Endometrial microvascular endothelial cells (primary cell): ENCODE results near the gene HTT. TPM values are rescaled to one million over a fixed set of nuclear protein-coding genes. Genes with fewer than 3 reads are reported as not detected.

Experiments
- in situ Hi-C: cut with HindIII; loops from 2 replicates; pipeline ENCODE4 v1.10.0; 2017; ENCODE audit warnings: low sequenced_read_pairs, low pct_unique_long_range_greater_than_20kb; ENCODE audit errors: inconsistent ontology term
- total RNA-seq: library from RNA; depleted of rRNA; stranded (reverse); fragments of >200 nt; gene quantifications from one replicate; pipeline ENCODE4 v1.2.3, GENCODE V29; 2015; ENCODE audit errors: inconsistent ontology term

The HTT gene
- total RNA-seq, 1 donor from 2014 or later: 36.3 TPM

- in situ Hi-C loops: no loop called here
Observed at GRCh38 chr4:3188118-3188517, 113.6 kb downstream of the HTT start.

GRCh38 chr4:3189459-3189858 is 115.0 kb downstream of the HTT start:
- in situ Hi-C loops: no loop called here

GRCh38 chr4:3190549-3190948 is 116.1 kb downstream of the HTT start:
- in situ Hi-C loops: no loop called here

- in situ Hi-C loops: no loop called here
Observed at GRCh38 chr4:3192188-3192587, 117.7 kb downstream of the HTT start.

GRCh38 chr4:3192827-3193226 is 118.3 kb downstream of the HTT start:
- in situ Hi-C loops: no loop called here

- in situ Hi-C loops: no loop called here
Observed at GRCh38 chr4:3193531-3194203, 119.2 kb downstream of the HTT start.

- in situ Hi-C loops: no loop called here
Observed at GRCh38 chr4:3196670-3197359, 122.3 kb downstream of the HTT start.

- in situ Hi-C loops: no loop called here
Observed at GRCh38 chr4:3197366-3198105, 123.1 kb downstream of the HTT start.

- in situ Hi-C loops: no loop called here
Observed at GRCh38 chr4:3198906-3199305, 124.4 kb downstream of the HTT start.

GRCh38 chr4:3199653-3200422 is 125.4 kb downstream of the HTT start:
- in situ Hi-C loops: no loop called here

- in situ Hi-C loops: no loop called here
Observed at GRCh38 chr4:3200423-3201090, 126.1 kb downstream of the HTT start.

GRCh38 chr4:3201718-3202702 is 127.5 kb downstream of the HTT start:
- in situ Hi-C loops: no loop called here

GRCh38 chr4:3202836-3203820 is 128.6 kb downstream of the HTT start:
- in situ Hi-C loops: no loop called here

- in situ Hi-C loops: no loop called here
Observed at GRCh38 chr4:3203971-3204431, 129.5 kb downstream of the HTT start.

GRCh38 chr4:3205995-3206394 is 131.5 kb downstream of the HTT start:
- in situ Hi-C loops: no loop called here

GRCh38 chr4:3206439-3207100 is 132.1 kb downstream of the HTT start:
- in situ Hi-C loops: no loop called here
